PC-3 (cell line): ENCODE measurements around the gene PLA2G4B. TPM values are rescaled to one million over a fixed set of nuclear protein-coding genes. Genes with fewer than 3 reads are reported as not detected.

Source experiments
- ATAC-seq: fragments of 200-7000 bp; cut with Tn5 transposase; 2 replicates; pipeline ENCODE4 v1.9.1; 2020; ENCODE audit warnings: mild to moderate bottlenecking, moderate library complexity
- BruUV-seq: library from RNA; stranded (reverse); fragments of 400-500 nt; replicated peaks from 2 replicates; lab custom pipeline; 2021; lab: Mats Ljungman, UMichigan
- CTCF ChIA-PET: fragments of 300-600 bp; sonication (Branson Sonifier 250); formaldehyde crosslinking; loops from one replicate; lab custom pipeline; 2022; ENCODE audit warnings: antibody characterized with exemption; lab: Charles Lee
- POLR2A ChIA-PET: fragments of 300-600 bp; sonication (Branson Sonifier 250); formaldehyde crosslinking; loops from one replicate; lab custom pipeline; 2022; ENCODE audit warnings: antibody characterized with exemption; ENCODE audit not compliant: unreplicated experiment; lab: Charles Lee
- DNase-seq: peaks from one replicate; pipeline ENCODE4 v3.0.0-alpha.2; 2015
- H2AFZ ChIP-seq: fragments of 300-600 bp; sonication (generic); 2 replicates; pipeline ENCODE4 v1.6.0; 2016; ENCODE audit warnings: antibody characterized with exemption, low read length
- H3F3A ChIP-seq: fragments of 300-600 bp; sonication (generic); one replicate; pipeline ENCODE4 v1.6.0; 2017; ENCODE audit warnings: antibody characterized with exemption, low read length, control low read depth, mild to moderate bottlenecking; ENCODE audit not compliant: unreplicated experiment
- H3K27ac ChIP-seq: fragments of 300-600 bp; sonication (generic); 2 replicates; pipeline ENCODE4 v1.5.1; 2016; ENCODE audit warnings: mild to moderate bottlenecking, low read length
- H3K27me3 ChIP-seq: fragments of 300-600 bp; sonication (generic); 2 replicates; pipeline ENCODE4 v1.6.1; 2016; ENCODE audit warnings: low read length, mixed read lengths
- H3K36me3 ChIP-seq: fragments of 300-600 bp; sonication (generic); 2 replicates; pipeline ENCODE4 v1.6.1; 2016; ENCODE audit warnings: low read depth, mixed run types, low read length, mixed read lengths
- H3K4me1 ChIP-seq: fragments of 300-600 bp; sonication (generic); 2 replicates; pipeline ENCODE4 v1.5.1; 2016; ENCODE audit warnings: low read length; ENCODE audit not compliant: insufficient read depth
- H3K4me2 ChIP-seq: fragments of 300-600 bp; sonication (generic); 2 replicates; pipeline ENCODE4 v1.6.0; 2016; ENCODE audit warnings: low read length
- H3K4me3 ChIP-seq: fragments of 300-600 bp; sonication (generic); 2 replicates; pipeline ENCODE4 v1.5.1; 2016; ENCODE audit warnings: mild to moderate bottlenecking, low read length, mixed read lengths
- H3K79me2 ChIP-seq: fragments of 300-600 bp; sonication (generic); 2 replicates; pipeline ENCODE4 v1.6.1; 2017; ENCODE audit warnings: low read length, mixed read lengths
- H3K9ac ChIP-seq: fragments of 300-600 bp; sonication (generic); 2 replicates; pipeline ENCODE4 v1.6.0; 2016; ENCODE audit warnings: mild to moderate bottlenecking, low read length
- H3K9me2 ChIP-seq: fragments of 300-600 bp; sonication (generic); replicated peaks from 2 replicates; pipeline ENCODE4 v1.6.1; 2016; ENCODE audit warnings: mixed run types, low read length, mixed read lengths
- H3K9me3 ChIP-seq: fragments of 300-600 bp; sonication (generic); 2 replicates; pipeline ENCODE4 v1.6.1; 2016; ENCODE audit warnings: low read length, mixed read lengths
- H4K20me1 ChIP-seq: fragments of 300-600 bp; sonication (generic); 2 replicates; pipeline ENCODE4 v1.6.1; 2016; ENCODE audit warnings: low read length, mixed read lengths
- CTCF ChIP-seq: fragments of 300-600 bp; sonication (generic); conservative IDR thresholded peaks from 2 replicates; pipeline ENCODE4 v1.5.1; 2017; ENCODE audit warnings: antibody characterized with exemption, low read depth, mild to moderate bottlenecking, low read length
- EZH2 ChIP-seq: fragments of 300-600 bp; sonication (generic); IDR thresholded peaks from one replicate; pipeline ENCODE4 v1.6.1; 2017; ENCODE audit warnings: antibody characterized with exemption, mild to moderate bottlenecking, low read length; ENCODE audit not compliant: unreplicated experiment
- EZH2phosphoT487 ChIP-seq: fragments of 300-600 bp; sonication (generic); IDR thresholded peaks from 2 replicates; pipeline ENCODE4 v1.6.1; 2018; ENCODE audit warnings: mild to moderate bottlenecking, antibody characterized with exemption, low read length, borderline replicate concordance
- intact Hi-C: fragments of 100-400 bp; cut with micrococcal nuclease; formaldehyde crosslinking; loops from 2 replicates; pipeline ENCODE4 v1.9.0; 2023
- total RNA-seq: library from RNA; depleted of rRNA; stranded (reverse); fragments of >200 nt; gene quantifications from 2 replicates; pipeline ENCODE4 v1.2.3, GENCODE V29; 2014

The PLA2G4B gene
- total RNA-seq, 1 experiment from 2014 or later = 12.2 TPM

DNA sequence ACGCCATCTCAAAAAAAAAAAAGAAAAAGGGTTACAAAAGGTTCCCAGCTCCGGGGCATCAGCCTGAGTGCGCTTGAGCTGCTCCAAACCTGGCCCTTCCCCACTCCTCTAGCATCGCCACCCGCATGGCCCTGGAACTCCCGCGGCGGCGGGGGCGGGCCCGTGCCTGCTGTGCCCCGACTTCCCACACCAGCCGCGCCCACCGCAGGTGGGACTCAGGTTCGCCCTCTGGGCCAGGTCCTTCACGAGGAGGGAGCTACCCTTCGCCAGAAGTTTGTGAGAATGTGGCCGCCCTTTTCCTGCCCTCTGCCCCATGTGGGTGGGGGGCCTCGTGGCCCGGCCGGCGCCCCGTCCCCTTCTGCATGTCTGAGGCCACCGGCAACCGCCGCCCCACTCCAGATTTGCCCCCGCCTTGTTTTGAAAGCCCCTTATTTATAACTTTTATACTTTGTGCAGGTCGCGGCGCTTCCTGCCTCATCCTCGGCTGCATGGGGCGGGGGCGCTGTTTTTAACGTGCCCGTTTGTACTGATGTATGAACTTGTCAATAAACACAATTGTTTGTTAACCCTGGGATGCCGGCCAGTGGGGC, 11.3 kb upstream of the PLA2G4B start:
- Histone ChIP-seq H3K79me2 (peaks cover 19% of the 10 kb centered on the region), H3K27ac (no peak overlapping the region), H3K4me3 (peak overlapping the region; percentile 87), H3K9me3 (no peaks in the 10 kb centered on the region), H2AFZ (peak overlapping the region; percentile 89), H3K27me3 (no peaks in the 10 kb centered on the region), H3K4me2 (peak overlapping the region; percentile 93), H3K4me1 (peaks cover 17% of the 10 kb centered on the region), H3K9ac (peak overlapping the region; percentile 61), H4K20me1 (no peaks in the 10 kb centered on the region), H3F3A (no peaks in the 10 kb centered on the region), H3K9me2 (no peaks in the 10 kb centered on the region), H3K36me3 (no peaks in the 10 kb centered on the region; the same call in 1 of the 2 replicates)
- CTCF ChIA-PET = interaction anchor here (0.6 to 1.1 kb wide), 2 partner anchors 36 to 53 kb away, joined by 3 to 4 read pairs; partner anchors contain the start of gene MAPKBP1
- POLR2A ChIA-PET = interaction anchor here (0.6 kb wide), 1 partner anchor 145 kb away, joined by 7 read pairs; no protein-coding TSS in a partner anchor
- intact Hi-C loops = loop anchor here (10.0 kb wide), 1 partner anchor 147 kb away; the partner anchor contains the start of gene EHD4
- TF ChIP-seq EZH2phosphoT487 (no peak), EZH2 (no peak), CTCF (no peak; the same call in 1 of the 2 replicates)
- no peak for DNase-seq
- no TSS peak for BruUV-seq
- ATAC-seq = peak; percentile 3

DNA sequence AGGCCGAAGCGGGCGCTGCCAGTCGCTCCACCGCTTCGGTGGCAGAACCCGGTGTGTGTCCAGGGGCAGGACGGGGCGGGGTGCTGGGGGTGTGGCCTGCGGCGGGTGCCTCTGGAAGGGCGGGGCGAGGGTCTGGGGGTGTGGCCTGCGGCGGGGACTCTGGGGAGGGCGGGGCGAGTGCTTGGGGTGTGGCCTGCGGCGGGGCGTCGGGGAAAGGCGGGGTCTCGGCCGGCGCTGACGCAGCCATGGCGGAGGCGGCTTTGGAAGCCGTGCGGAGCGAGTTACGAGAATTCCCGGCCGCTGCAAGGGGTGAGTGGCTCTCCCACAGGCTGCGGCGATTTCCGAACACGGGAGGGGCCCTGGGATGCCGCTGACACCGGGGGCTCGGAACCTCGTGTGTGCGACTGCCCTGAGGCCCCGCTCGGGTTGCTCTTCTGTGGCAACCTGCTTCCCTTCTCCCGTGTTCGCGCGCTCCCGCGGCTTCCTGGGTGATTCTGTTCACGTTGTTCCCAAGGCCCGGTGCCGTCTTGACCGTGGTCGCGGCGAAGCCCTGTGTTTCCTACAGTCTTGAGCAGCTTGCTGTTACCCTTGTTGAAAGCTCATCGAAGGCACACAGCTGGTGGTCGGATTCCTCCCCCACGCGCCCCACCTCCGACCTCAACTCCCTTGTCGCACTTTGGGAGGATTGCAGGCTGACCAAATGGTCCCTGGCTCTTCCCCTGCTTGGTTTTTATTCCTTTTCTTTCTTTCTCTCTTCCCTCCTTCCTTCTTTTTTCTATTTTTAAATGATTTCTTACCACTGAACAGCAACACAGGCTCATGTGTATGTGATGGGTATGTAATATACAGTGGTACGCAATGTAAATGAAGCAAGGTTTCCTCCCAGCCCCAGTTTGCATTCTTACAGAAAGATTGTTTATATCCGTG, 10.5 kb upstream of the PLA2G4B start, which contains the start of gene JMJD7:
Gene JMJD7, plus strand, starts transcription at position 213 of the 927 bp plus-strand sequence. Its CDS starts 33 bp downstream, at position 246.
- H3F3A ChIP-seq = no peaks in the 10 kb centered on the region
- no peaks in the 10 kb centered on the region for H3K9me2 ChIP-seq
- H2AFZ ChIP-seq = peak within 1 kb of the TSS; percentile 89
- no peaks in the 10 kb centered on the region for H3K9me3 ChIP-seq
- peak within 1 kb of the TSS; percentile 47 for H3K27ac ChIP-seq
- DNase-seq (peak; percentile 88), ATAC-seq (peak; percentile 85)
- H3K9ac ChIP-seq = peak within 1 kb of the TSS; percentile 85
- H3K4me1 ChIP-seq = peaks cover 25% of the 10 kb centered on the region
- H4K20me1 ChIP-seq = no peaks in the 10 kb centered on the region
- ChIA-PET POLR2A (no interaction called here), CTCF (interaction anchor here (0.5 to 1.1 kb wide), 2 partner anchors 54 to 123 kb away, joined by 4 read pairs; partner anchors contain the start of gene MAPKBP1)
- intact Hi-C loops = loop anchor here (2.0 to 10.0 kb wide), 3 partner anchors 67 to 147 kb away; partner anchors contain the start of genes EHD4 and SPTBN5
- peaks cover 19% of the 10 kb centered on the region for H3K79me2 ChIP-seq
- H3K4me2 ChIP-seq = peak within 1 kb of the TSS; percentile 93
- H3K4me3 ChIP-seq = peak within 1 kb of the TSS; percentile 87
- TSS peak; percentile 44 for BruUV-seq
- TF ChIP-seq EZH2 = no peak
- TF ChIP-seq CTCF = no peak
- no peak for TF ChIP-seq EZH2phosphoT487
- H3K27me3 ChIP-seq = no peaks in the 10 kb centered on the region
- no peaks in the 10 kb centered on the region for H3K36me3 ChIP-seq
